ENCODE measurements around the gene NCK2. TPM values are rescaled to one million over a fixed set of nuclear protein-coding genes. Genes with fewer than 3 reads are reported as not detected.

NCK2 gene
- total and polyA plus RNA-seq, 9 of the 15 experiments (the other 6 are each of a cell fraction or from before 2014, with no cell fraction given) = 0.90 to 27.9 (median 15.9) TPM

GRCh38 chr2:105760639-105761337, 16.1 kb downstream of the NCK2 start (continued):
- TF ChIP-seq, protein P1, sequence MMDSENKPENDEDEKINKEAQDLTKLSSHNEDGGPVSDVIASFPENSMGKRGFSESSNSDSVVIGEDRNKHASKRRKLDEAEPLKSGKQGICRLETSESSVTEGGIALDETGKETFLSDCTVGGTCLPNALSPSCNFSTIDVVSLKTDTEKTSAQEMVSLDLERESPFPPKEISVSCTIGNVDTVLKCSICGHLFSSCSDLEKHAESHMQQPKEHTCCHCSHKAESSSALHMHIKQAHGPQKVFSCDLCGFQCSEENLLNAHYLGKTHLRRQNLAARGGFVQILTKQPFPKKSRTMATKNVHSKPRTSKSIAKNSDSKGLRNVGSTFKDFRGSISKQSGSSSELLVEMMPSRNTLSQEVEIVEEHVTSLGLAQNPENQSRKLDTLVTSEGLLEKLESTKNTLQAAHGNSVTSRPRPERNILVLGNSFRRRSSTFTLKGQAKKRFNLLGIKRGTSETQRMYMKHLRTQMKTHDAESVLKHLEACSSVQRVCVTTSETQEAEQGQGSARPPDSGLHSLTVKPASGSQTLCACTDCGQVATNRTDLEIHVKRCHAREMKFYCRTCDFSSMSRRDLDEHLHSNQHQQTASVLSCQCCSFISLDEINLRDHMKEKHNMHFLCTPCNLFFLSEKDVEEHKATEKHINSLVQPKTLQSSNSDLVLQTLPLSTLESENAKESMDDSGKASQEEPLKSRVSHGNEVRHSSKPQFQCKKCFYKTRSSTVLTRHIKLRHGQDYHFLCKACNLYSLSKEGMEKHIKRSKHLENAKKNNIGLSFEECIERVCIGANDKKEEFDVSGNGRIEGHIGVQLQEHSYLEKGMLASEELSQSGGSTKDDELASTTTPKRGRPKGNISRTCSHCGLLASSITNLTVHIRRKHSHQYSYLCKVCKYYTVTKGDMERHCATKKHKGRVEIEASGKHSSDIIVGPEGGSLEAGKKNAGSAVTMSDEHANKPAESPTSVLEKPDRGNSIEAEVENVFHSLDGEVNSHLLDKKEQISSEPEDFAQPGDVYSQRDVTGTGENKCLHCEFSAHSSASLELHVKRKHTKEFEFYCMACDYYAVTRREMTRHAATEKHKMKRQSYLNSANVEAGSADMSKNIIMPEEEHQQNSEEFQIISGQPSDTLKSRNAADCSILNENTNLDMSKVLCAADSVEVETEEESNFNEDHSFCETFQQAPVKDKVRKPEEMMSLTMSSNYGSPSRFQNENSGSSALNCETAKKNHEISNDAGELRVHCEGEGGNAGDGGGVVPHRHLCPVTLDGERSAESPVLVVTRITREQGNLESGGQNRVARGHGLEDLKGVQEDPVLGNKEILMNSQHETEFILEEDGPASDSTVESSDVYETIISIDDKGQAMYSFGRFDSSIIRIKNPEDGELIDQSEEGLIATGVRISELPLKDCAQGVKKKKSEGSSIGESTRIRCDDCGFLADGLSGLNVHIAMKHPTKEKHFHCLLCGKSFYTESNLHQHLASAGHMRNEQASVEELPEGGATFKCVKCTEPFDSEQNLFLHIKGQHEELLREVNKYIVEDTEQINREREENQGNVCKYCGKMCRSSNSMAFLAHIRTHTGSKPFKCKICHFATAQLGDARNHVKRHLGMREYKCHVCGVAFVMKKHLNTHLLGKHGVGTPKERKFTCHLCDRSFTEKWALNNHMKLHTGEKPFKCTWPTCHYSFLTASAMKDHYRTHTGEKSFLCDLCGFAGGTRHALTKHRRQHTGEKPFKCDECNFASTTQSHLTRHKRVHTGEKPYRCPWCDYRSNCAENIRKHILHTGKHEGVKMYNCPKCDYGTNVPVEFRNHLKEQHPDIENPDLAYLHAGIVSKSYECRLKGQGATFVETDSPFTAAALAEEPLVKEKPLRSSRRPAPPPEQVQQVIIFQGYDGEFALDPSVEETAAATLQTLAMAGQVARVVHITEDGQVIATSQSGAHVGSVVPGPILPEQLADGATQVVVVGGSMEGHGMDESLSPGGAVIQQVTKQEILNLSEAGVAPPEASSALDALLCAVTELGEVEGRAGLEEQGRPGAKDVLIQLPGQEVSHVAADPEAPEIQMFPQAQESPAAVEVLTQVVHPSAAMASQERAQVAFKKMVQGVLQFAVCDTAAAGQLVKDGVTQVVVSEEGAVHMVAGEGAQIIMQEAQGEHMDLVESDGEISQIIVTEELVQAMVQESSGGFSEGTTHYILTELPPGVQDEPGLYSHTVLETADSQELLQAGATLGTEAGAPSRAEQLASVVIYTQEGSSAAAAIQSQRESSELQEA (IDR thresholded peaks at IDR 0.05; ENCODE audit: low read depth) = no peak
- TF ChIP-seq CAMTA2 (CRISPR knock-in tag; conservative IDR thresholded peaks at IDR 0.05) (no peak), L3MBTL2 (IDR thresholded peaks at IDR 0.05) (no peak), IFI16 (CRISPR knock-in tag; IDR thresholded peaks at IDR 0.05) (no peak), NRF1 (conservative IDR thresholded peaks at IDR 0.05 in 1 of 2, IDR thresholded peaks at IDR 0.05 in 1 of 2) (no peak), SAFB (IDR thresholded peaks at IDR 0.05; ENCODE audit: borderline replicate concordance, low read depth, low read length) (no peak), BCL6 (CRISPR knock-in tag; IDR thresholded peaks at IDR 0.05) (no peak)

Data from K562 (cell line).